Fibroblast of skin of right biceps (primary cell): Measurements from ENCODE around the gene GPX6.
"Not testable (repeated sequence)": the region's sequence is repeated elsewhere in the genome, so short reads cannot be mapped to it uniquely, and the experiment has no call there.

Source experiments
- DNase-seq: peaks from one replicate; pipeline ENCODE4 v3.0.0-alpha.2; 2013

GPX6 gene

GRCh38 chr6:28480253-28480932 lies 35.2 kb downstream of the GPX6 start:
- DNase-seq, result no peak

DNA sequence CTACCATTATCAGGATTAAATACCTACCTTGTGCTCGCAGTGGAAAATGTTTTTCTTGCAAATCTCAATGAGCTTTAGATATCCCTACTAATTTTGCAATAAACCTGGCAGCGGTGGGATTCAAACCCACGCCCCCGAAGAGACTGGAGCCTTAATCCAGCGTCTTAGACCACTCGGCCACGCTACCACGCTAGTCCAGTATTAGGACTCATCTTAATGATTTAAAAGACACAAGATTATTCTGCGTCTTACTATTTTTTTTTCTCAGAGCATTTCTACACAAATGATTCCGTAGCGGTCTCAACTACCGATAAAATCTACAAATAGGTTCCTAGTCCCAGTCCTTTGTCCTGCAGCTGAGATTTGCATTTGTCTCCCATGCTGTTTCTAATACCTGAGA lies 37.1 kb downstream of the GPX6 start:
- no peak for DNase-seq

DNA sequence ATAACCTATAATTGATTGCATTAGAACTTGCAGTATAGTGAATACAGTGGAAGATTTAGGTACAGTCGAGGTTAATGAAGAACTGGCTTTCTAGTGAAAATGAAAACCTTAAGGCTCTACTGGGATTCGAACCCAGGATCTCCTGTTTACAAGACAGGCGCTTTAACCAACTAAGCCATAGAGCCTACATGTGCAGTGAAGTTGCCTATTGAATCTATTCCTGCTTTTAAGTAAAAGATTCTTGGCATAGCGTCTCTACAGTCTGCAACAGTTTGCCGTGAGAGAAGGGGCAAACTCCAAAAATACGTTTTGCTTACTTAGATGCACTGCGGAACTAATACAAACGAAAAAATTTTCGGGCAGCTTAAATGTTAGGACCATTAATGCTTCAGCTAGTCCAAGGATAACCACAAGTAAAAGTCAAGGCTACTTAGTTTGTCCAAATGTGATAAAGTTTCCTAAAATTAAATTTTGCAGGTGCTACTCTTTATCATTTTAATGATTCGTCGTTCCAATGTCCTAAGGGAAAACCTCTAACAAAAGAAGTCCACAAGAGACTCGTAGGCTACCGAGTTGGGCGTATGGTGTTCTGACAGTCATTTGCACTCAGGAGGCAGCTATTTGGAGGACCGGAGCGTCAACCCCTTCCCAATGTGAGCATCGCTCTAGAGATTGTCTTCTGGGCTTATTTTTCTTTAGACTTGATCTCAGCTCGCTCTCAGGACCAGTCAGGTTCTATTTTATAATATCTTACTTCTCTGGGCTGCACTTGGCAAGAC lies 41.0 kb downstream of the GPX6 start:
- DNase-seq, result peak; percentile 86

DNA sequence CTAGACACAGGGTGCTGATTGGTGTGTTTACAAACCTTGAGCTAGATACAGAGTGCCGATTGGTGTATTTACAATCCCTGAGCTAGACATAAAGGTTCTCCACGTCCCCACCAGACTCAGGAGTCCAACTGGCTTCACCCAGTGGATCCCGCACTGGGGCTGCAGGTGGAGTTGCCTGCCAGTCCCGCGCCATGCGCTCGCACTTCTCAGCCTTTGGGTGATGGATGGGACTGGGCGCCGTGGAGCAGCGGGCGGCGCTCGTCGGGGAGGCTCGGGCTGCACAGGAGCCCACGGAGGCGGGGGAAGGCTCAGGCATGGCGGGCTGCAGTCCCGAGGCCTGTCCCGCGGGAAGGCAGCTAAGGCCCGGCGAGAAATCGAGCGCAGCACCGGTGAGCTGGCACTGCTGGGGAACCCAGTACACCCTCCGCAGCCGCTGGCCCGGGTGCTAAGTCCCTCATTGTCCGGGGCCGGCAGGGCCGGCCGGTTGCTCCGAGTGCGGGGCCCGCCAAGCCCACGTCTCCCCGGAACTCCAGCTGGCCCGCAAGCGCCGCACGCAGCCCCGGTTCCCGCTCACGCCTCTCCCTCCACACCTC lies 46.3 kb downstream of the GPX6 start:
- not testable (repeated sequence) for DNase-seq

DNA sequence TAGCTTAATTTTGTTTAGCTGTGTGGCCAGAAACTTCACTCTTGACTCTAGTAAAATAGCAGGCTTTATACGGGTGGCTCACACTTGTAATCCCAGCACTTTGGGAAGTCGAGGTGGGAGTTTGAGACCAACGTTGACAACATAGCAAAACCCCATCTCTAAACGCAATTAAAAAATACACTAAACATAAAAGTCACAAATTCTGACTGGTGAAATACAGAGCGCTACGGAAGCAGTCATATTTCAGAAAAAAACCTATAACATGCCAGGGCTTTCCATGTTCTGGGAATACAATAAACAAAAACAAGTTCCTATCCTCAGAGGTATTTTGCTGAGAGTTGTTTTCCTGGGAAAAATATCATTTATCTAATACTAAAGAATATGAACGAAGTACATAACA lies 47.5 kb downstream of the GPX6 start:
- DNase-seq, result no peak

- no peak for DNase-seq
These were observed 53.2 kb downstream of the GPX6 start for GRCh38 chr6:28462401-28462800.

- DNase-seq, result no peak
These were observed 57.0 kb downstream of the GPX6 start for GRCh38 chr6:28458568-28458967.
